GM12875 (cell line): Measurements from ENCODE around the gene BCAS3.

Experiments used
- H3K4me3 ChIP-seq: one replicate; pipeline ENCODE4 v1.5.1; 2011; ENCODE audit warnings: low read depth, low read length, control low read depth
- CTCF ChIP-seq: IDR thresholded peaks from 2 replicates; pipeline ENCODE4 v1.5.1; 2011; ENCODE audit warnings: low read depth, mild to moderate bottlenecking, control low read depth, inconsistent platforms, low read length, moderate library complexity, borderline replicate concordance; ENCODE audit not compliant: insufficient read depth

Gene BCAS3

DNA sequence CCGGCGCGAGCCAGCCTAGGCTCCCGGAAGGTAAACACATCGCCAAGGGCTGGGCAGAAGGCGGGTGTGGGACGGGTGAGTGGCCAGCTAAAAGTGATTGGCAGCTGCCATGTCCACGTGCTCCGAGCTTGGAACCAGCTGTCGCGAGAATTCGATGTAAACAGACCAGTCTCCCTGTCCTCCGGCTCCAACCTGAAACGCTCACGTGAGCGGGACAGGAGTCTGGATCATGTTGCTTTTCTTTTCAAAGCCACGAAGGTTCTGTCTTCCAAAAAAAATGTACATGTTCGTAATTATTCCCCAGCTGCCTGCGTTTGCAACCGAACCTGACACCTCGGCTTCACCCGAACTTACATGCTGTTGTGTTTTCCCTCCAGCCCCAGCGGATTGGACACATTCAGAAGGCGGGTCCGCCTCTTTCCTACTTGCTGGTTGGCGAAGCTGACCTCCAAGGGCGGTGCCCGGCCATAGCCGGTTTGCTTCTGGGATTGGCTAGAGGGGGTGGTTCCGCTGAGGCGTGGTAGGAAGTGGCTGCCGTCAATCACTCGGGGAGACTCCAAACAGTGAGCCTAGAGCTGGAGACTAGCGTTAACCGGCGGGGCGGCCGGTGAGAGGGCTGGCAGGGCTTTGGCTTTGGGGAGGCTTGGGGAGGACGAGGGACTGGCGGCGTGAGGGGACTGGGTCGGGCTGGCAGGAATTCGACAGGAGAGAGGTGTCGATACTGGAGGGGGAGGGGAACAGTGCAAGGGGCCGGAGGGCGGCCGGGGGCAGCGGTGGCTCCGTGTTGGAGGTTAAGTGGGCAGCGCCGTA is at the start of gene BCAS3:
Gene BCAS3 (plus strand): TSS at position 544 of the 810 bp plus-strand sequence.
- peak within 1 kb of the TSS; percentile 64 for H3K4me3 ChIP-seq
- TF ChIP-seq CTCF: no peak

- TF ChIP-seq CTCF: no peak
- H3K4me3 ChIP-seq: no peak overlapping the region
These were observed 49.3 kb upstream of the BCAS3 start for GRCh38 chr17:60628252-60628889.

DNA sequence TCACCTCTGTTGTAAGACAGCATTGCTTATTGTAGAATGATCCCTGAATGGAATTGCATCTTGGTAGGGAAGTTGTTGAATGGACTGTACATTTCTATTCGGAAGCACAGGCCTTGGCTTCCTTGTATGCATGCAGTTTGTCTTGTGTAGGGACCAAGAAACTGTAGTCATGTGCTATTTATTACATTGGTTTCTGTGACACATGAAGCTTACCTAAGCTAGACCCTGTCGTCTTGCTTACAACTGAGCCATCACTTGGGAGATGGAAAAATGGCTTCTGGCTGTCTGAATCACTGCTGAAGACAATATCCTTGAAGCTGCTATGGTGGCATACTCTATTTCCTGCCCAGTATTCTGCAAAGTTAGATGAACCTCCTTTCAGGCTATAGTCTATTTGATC is 48.5 kb upstream of the BCAS3 start:
- TF ChIP-seq CTCF: no peak

DNA sequence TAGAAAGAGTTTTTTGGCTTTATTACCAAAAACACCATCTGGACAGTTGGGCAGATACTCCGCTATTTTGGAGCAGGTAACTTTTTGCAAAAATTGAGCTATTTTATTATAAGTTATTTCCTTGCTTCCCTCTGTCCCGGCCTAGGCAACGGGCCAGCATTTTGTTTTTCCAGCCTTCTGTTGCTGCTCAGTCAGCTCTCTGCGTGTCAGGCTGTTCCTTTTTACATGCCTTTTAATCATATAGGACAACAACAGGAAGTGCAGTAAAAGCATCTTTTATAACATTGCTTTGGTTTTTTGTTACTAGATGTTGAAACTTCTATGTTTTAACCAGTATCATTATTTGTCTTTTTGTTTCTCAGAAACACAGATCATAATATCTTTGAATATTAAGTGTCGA is 47.3 kb upstream of the BCAS3 start:
- TF ChIP-seq CTCF: no peak
- H3K4me3 ChIP-seq: no peak overlapping the region

More for the DNA sequence above, 48.5 kb upstream of the BCAS3 start:
- no peak overlapping the region for H3K4me3 ChIP-seq

DNA sequence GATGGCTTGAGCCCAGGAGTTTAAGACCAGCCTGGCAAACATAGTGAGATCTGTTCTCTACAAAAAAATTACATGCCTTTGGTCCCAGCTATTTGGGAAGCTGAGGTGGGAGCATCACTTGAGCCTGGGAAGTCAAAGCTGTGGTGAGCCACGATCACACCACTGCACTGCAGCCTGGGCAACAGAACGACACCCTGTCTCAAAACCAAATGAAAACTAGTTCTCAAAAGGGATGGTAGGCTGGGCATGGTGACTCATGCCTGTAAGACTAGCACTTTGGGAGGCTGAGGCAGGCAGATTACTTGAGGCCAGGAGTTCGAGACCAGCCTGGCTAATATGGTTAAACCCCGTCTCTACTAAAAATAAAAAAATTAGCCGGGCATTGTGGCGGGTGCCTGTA is 46.5 kb upstream of the BCAS3 start:
- no peak for TF ChIP-seq CTCF
- no peak overlapping the region for H3K4me3 ChIP-seq

- H3K4me3 ChIP-seq: no peak overlapping the region
- TF ChIP-seq CTCF: no peak
These were observed 40.0 kb upstream of the BCAS3 start for GRCh38 chr17:60637683-60638082.

DNA sequence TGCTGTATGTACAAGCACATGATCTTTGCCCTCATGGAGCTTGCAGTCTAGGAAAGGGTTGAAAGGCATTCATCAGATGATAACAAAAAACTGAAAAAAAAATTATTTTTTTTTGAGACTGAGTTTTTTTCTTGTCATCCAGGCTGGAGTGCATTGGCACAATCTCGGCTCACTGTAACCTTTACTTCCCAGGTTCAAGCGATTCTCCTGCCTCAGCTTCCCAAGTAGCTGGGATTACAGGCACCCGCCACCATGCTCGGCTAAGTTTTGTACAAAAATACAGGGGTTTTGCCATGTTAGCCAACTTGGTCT is 38.7 kb upstream of the BCAS3 start:
- no peak overlapping the region for H3K4me3 ChIP-seq

More for the DNA sequence above, 38.7 kb upstream of the BCAS3 start:
- no peak for TF ChIP-seq CTCF
